ENCODE results near the gene RYR2. TPM values are rescaled to one million over a fixed set of nuclear protein-coding genes. Genes with fewer than 3 reads are reported as not detected.

RYR2 gene
- total RNA-seq (2014; rRNA removed; shearing (Covaris generic)) = 0.07 and 0.27 TPM in 2 replicates

- DNase-seq (ENCODE audit: low read depth) = no peak
Measured at GRCh38 chr1:237041795-237042525, at the start of gene RYR2. TSS of gene RYR2 (plus strand) at chr1:237042184. CDS start at chr1:237042522, 338 bp downstream.

- DNase-seq (ENCODE audit: low read depth) = no peak
Measured at GRCh38 chr1:236992449-236992848, 49.5 kb upstream of the RYR2 start.

DNA sequence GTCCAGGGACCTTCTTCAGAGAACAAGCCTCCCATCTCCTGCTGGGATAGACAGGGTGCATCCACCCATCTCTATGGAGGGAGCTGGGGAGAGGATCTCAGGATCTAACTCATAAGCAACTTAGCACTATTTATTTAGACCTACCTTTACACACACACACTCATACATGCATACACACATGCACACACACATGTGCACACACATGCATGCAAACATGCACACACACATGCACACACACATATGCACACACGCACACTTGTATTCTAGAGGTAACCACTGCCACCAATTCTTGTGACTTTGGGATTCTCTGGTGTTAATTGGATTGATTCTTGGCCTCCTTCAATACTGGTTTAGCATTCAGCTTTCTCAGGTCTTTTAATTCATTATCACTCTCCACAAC is 47.5 kb upstream of the RYR2 start:
- DNase-seq (ENCODE audit: low read depth) = no peak

- DNase-seq (ENCODE audit: low read depth) = no peak
Measured at GRCh38 chr1:236997361-236997760, 44.6 kb upstream of the RYR2 start.

DNA sequence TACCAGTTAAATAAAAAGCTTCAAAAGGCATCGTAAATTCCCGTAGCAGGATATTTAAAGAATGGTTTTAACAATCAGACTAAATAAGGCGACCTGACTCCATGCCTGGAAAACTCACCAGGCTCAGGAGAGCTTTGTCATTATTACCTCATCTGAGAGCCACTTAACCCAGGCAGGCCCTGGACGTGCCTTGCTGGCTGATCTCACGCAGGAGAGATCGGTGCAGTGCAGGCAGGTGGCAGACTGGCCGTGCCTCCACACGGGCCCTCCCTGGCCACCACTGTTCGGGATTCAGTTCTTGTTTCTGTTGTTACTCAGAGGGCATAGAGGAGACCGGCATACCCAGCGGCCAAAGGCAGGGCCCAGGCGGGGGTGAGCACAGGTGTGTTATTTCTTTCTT is 44.1 kb upstream of the RYR2 start:
- DNase-seq (ENCODE audit: low read depth) = no peak

DNA sequence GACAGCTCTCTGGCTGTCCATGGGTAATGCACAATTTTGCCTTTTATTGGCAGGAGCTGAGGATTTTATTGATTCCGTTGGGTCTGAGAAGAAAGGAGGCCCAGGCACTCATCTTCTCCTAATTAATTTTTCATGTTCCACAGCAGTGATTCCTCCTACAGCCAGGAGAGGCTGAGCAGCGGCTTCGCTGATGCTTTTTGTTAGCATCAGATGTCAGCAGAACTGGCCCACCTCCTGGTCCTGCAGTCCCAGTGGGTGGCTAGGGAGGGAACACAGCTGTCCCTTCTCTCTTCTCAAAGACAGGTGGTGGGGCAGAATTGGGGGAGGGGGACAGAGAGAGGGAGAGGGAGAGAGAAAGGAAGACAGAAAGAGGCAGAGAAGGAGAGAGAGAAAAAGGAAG is 43.4 kb upstream of the RYR2 start:
- DNase-seq (ENCODE audit: low read depth) = no peak

- no peak for DNase-seq (ENCODE audit: low read depth)
Measured at GRCh38 chr1:237000191-237000590, 41.8 kb upstream of the RYR2 start.

GRCh38 chr1:237003516-237003915 is 38.5 kb upstream of the RYR2 start:
- no peak for DNase-seq (ENCODE audit: low read depth)

DNA sequence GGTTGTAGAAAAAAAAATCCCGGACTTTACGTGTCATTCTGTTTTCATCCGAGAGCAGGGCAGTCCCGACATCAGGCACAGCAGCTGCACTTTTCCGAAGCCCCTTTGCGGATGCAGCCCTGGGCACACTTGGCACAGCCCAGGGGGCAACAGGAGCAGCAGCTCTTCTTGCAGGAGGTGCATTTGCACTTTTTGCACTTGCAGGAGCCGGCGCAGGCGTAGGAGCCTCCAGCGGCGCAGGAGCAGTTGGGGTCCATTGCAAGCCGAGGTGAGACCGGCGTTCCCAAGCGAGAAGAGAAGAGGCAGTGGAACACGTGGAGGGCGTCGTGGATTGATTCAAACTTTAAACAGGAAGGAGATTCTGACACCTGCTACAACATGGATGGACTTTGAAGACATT is 37.9 kb upstream of the RYR2 start, which contains the start of gene MT1HL1:
TSS of gene MT1HL1 (minus strand) at position 326 of the 400 bp plus-strand sequence. CDS start at position 257, 69 bp downstream.
- no peak for DNase-seq (ENCODE audit: low read depth)

DNA sequence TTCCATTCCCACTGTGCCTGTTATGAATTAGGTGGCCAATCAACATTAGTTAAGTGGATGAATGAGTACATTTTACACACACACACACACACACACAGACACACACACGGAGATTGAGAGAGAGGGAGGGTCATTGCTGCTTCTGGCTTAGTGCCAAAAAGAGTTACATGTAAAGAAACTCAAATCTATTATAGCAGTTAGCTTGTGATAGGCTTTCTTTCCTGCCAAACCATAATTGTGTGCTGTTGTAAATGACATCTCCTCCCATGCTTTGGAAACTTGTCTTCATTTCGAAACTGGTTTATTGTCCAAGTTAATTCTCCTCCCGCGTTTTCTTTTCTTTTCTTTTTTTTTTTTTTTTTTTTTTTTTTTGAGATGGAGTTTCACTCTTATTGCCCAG is 36.3 kb upstream of the RYR2 start:
- no peak for DNase-seq (ENCODE audit: low read depth)

GRCh38 chr1:237007147-237007881 is 34.7 kb upstream of the RYR2 start:
- DNase-seq (ENCODE audit: low read depth) = no peak

GRCh38 chr1:237009611-237010010 is 32.4 kb upstream of the RYR2 start:
- DNase-seq (ENCODE audit: low read depth) = no peak

DNA sequence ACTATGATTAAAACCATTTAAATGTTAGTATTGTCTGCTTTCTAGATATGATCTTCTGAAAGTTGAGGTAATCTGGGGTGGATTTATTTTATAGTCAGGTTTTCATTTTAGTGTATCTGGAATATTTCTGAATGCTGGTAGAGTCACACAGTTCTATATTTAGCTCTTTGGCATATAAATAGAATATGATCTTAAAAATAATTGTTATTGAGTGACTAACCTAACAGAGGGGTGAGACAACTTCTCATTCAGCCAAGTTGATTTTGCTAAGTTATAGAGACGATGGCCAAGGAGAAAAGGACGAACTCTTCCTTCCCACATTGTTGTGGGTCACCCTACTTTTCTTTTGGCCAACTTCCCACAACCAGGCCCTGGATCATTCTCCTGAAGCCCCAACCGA is 30.6 kb upstream of the RYR2 start:
- no peak for DNase-seq (ENCODE audit: low read depth)

DNA sequence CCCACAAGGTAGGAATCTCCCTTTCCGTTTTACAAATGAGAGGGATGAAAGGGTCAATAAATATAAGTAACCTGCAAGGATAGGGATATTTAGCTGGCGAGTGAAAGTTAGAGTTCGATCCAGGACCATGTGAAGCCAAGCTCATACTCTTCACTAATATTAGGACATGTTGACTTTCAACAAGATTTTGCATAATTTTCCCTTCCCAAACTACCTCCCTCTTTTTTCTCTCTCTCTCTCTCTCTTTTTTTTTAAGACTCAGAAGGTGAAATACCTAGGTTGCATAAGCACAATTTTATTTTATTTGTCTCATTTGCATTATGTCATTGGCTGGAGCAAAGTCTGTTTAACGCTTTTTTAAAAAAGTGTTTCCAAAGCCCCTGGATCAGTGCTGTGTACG is 29.6 kb upstream of the RYR2 start:
- DNase-seq (ENCODE audit: low read depth) = no peak

- DNase-seq (ENCODE audit: low read depth) = peak; percentile 84
Measured at GRCh38 chr1:237012788-237013383, 29.1 kb upstream of the RYR2 start.

DNA sequence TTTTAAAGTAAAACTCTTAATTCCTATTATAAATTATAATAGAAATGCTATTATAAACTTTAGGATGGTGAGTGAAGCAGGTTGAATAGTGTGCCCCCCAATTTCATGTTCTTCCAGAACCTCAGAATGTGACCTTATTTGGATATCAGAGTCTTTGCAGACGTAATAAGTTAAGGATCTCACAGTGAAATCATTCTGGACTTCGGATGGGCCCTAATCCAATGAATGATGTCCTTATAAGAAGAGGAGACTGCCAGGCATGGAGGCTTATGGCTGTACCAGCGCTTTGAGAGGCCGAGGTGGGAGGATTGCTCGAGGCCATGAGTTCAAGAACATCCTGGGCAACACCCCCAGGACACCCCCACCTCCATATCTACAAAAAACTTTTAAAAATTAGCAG is 28.4 kb upstream of the RYR2 start:
- no peak for DNase-seq (ENCODE audit: low read depth)

GRCh38 chr1:237016626-237017025 is 25.4 kb upstream of the RYR2 start:
- DNase-seq (ENCODE audit: low read depth) = no peak

GRCh38 chr1:237018896-237019295 is 23.1 kb upstream of the RYR2 start:
- no peak for DNase-seq (ENCODE audit: low read depth)

GRCh38 chr1:237025358-237026074 is 16.5 kb upstream of the RYR2 start:
- no peak for DNase-seq (ENCODE audit: low read depth)

- DNase-seq (ENCODE audit: low read depth) = no peak
Measured at GRCh38 chr1:237029240-237029639, 12.7 kb upstream of the RYR2 start.

GRCh38 chr1:237029850-237030535 is 12.0 kb upstream of the RYR2 start:
- no peak for DNase-seq (ENCODE audit: low read depth)

DNA sequence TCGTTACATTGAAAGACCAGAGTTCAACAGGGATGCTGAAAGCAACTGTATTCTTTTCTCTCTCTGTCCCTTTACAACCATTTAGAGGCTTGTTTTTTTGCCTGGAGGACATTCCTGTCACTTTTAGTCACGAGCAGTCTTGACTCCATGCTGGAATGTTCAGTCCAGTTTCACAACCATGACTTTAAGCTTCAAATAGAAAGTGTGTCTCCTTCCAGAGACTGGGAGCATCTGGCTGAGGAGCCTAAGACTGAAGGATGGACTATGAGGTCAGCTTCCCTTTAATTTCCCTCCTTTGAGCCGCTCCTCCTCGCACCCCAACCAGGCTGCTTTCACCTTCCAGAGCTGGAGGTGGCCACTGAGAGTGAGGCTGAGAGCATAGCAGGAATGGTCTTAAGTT is 10.5 kb upstream of the RYR2 start:
- DNase-seq (ENCODE audit: low read depth) = peak; percentile 60

All from M059J (cell line).